AG09319 (cell line): ENCODE data around the gene FAAP20.
A peak's percentile ranks its signal among the peaks of the same experiment; 100 is the strongest.

Experiments used
- DNase-seq: peaks from one replicate; pipeline ENCODE4 v3.0.0-alpha.2; 2010; ENCODE audit warnings: low read depth; ENCODE audit errors: extremely low read depth
- TF ChIP-seq, protein P1 (sequence below): IDR thresholded peaks from 2 replicates; pipeline ENCODE4 v1.5.1; 2011; ENCODE audit warnings: low read depth, mild to moderate bottlenecking, inconsistent platforms, low read length, moderate library complexity

Gene FAAP20

DNA sequence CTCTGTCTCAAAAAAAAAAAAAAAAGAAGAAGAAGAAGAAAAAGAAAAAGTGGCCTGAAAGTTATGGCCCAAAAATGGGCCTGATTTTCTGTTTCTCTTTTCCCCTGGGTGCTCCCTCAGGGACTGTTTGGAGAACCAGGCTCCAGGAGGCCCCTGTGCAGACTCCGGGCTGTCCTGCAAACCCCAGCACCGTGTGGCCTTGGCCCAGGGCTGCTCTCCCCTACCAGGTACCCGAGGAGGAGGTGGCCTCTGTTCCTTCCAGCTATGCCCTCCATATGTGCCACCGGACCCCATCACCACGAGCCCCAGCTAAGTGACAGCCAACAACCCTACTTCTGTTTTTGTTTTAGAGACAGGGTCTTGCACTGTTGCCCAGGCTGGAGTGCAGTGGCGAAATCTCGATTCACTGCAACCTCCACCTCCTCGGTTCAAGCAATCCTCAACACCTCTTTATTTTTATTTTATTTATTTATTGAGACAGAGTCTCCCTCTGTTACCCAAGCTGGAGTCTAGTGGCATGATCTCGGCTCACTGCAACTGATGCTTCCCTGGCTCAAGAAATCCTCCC lies 7.5 kb upstream of the FAAP20 start:
- TF ChIP-seq, protein P1, sequence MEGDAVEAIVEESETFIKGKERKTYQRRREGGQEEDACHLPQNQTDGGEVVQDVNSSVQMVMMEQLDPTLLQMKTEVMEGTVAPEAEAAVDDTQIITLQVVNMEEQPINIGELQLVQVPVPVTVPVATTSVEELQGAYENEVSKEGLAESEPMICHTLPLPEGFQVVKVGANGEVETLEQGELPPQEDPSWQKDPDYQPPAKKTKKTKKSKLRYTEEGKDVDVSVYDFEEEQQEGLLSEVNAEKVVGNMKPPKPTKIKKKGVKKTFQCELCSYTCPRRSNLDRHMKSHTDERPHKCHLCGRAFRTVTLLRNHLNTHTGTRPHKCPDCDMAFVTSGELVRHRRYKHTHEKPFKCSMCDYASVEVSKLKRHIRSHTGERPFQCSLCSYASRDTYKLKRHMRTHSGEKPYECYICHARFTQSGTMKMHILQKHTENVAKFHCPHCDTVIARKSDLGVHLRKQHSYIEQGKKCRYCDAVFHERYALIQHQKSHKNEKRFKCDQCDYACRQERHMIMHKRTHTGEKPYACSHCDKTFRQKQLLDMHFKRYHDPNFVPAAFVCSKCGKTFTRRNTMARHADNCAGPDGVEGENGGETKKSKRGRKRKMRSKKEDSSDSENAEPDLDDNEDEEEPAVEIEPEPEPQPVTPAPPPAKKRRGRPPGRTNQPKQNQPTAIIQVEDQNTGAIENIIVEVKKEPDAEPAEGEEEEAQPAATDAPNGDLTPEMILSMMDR: no peak
- no peak for DNase-seq

DNA sequence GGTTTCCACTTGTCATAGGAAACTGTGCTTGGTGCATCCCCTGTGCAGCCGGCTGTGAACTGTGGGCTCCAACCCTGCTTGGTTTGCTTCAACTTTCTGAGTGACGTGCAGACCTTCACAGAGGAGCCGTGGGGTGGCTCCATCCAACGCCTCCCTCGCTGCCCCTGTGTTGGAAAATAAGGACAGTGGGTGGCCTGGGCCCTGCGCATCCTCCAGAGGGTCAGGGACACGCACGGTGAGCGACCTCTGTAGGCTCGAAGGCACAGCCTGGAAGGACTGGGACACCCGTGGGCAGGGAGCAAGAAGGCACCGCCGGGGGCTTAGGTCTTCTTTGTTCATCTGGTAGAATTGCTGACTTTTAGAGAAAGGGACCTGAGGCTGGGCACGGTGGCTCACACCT lies 6.5 kb upstream of the FAAP20 start:
- DNase-seq: no peak
- TF ChIP-seq, protein P1: no peak

DNA sequence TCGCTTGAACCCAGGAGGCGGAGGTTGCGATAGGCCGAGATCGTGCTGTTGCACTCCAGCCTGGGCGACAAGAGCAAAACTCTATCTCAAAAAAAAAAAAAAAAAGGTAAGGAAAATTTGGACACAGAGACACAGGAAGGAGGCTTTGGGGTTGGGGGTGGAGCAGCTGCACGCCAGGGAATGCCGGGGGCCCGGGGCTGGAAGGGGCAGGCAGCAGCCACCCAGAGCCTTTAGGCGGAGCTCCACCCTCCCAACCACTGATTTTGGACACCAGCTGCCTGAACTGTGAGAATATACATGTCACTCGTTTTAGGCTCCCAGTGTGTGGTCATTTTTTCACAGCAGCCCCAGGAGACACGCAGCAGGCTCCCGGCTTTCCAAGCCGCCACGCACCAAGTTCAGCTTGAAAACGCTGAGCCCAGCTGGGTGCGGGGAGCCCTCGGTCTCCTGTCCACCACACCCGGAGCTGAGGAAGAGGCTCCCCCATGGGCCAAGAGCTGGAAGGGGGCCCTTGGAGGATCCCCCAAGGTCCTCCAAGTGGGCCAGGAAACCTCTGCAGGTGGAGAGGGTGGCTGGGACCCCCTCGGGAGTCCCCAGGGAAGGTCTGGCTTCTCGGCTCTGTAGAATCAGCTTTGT lies 5.9 kb upstream of the FAAP20 start:
- TF ChIP-seq, protein P1: no peak

DNA sequence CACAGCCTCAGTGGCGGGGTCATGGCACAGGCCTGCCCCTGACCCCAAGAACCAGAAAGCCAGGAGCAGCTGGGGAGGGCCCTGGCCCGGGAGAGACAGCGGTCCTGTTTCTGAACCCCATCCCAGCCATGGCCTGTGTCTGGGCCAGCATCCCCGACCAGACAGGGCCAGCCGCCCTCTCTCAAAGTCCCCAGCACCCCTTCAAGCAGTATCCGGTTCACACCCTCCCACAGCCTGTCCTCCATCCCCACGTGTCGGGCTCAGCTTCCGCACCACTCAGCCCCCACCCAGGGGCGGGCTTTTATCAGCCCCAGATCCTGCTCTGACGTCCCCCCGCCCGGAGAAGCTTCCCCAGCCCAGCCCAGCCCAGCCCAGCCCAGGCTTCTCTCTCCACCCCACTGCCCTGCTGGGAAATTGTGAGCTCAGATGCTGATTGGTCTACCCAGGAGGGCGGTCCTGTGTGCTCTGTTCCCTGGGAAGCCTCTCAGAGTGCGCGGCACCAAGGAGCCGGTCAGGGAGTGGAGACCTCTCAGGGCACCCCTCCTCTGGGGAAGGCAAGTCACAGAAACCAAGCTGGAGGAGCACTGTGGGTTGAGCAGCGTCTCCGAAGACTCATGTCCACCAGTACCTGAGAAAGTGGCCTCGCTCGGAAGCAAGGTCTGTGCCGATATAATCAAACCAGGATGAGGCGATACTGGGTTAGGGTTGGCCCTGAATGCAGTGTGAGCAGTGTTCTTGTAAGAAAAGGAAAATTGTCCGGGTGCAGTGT lies 4.7 kb upstream of the FAAP20 start:
- peak; percentile 72 for DNase-seq
- TF ChIP-seq, protein P1: no peak; the same call in 1 of the 2 replicates

More for the DNA sequence above, 5.9 kb upstream of the FAAP20 start:
- no peak for DNase-seq

DNA sequence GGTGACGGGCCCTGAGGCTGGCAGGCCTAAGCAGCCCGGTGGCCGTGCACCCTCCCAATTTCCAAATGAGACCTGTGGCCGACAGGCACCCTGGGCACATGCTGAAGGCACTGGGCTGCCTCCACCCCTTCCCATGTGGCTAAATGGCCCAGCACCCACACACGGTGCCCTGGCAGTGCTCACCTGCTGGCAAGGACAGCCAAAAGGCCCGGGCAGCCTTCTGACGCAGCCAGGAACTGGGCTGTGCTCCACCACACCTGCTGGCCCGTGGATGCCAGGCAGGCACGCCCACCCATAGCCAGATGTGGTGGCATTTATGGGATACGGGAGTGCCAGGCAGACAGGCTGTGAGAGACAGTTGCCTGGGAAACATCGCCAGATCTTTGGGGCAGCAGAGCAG lies 4.0 kb upstream of the FAAP20 start:
- DNase-seq: no peak
- TF ChIP-seq, protein P1: no peak

DNA sequence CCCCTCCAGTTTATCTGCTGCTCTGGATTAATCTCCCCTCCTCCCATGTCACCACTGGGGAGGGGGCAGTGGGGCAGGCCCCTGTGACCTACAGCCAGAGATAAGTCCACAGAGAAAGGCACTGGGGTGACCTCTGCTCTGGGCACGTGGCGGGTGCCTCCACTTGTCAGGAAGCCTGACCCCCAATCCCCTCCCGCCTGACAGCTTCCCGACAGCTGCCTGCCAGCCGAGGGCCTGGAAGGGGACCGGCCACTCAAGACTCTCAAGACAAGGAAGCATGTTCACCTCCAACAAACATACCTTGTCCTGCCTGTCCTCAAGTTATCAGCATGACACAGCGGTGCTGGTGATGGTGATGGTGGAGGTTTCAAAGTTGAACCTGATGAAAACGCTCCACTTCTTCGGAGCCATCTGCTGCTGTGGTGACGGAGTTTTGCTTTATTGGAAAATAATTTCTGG lies 3.2 kb upstream of the FAAP20 start:
- DNase-seq: no peak
- TF ChIP-seq, protein P1: no peak
